ENCODE results near the gene BCAS4. TPM values are rescaled to one million over a fixed set of nuclear protein-coding genes. Genes with fewer than 3 reads are reported as not detected.
"Not testable (repeated sequence)": the region's sequence is repeated elsewhere in the genome, so short reads cannot be mapped to it uniquely, and the experiment has no call there.

BCAS4 gene
- total RNA-seq, 8 experiments from 2014 or later = 2.4 to 20.3 (median 12.0) TPM

DNA sequence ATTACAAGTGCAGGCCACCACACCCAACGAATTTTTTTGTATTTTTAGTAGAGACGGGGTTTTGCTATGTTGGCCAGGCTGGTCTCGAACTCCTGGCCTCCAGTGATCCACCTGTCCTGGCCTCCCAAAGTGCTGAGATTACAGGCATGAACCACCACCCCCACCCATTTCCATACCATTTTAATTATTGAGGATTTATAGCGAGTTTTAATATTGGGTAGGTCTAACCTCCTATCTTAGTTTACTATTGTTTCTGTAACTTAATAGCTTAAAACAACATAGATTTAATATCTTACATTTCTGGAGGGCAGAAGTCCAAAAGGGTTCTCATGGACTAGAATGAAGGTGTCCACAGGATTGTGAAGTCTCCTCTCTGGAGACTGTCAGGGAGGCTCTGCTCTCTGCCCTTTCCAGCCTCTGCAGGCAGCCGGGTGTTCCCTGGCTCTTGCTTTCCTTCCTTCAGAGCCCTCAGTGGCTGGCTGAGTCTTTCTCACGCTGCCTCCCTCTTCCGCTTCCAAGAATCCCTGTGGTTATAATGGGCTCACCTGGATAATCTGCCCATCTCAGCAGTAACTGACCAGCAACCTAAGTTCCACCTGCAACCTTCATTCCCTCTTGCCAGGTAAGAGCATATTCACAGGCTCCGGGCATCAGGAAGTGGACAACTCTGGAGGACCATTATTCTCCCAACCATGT lies 18.6 kb upstream of the BCAS4 start:
- H3K4me3 ChIP-seq = no peak overlapping the region
- peaks cover 2% of the 10 kb centered on the region in 2 donors for H3K4me1 ChIP-seq (replicated peaks in 1 of 2)
- ATAC-seq (replicated peaks in 6 of 8) = no peak
- in situ Hi-C loops (cut with MboI; ENCODE audit: low pct_unique_long_range_greater_than_20kb in 2 of 9, low sequenced_read_pairs in 9 of 9, unreplicated experiment in 9 of 9) = loop anchor here in 1 of 9 experiments (25.0 kb wide), 1 partner anchor 589 kb away; the partner anchor contains the start of gene CEBPB
- no peak overlapping the region for H3K27ac ChIP-seq
- WGBS, 10 experiments = 0 to 96% (median 76%) methylated on average over 2 to 7 of the region's 8 CpGs; no CpG with 5 or more reads in 1 of the 10 experiments

DNA sequence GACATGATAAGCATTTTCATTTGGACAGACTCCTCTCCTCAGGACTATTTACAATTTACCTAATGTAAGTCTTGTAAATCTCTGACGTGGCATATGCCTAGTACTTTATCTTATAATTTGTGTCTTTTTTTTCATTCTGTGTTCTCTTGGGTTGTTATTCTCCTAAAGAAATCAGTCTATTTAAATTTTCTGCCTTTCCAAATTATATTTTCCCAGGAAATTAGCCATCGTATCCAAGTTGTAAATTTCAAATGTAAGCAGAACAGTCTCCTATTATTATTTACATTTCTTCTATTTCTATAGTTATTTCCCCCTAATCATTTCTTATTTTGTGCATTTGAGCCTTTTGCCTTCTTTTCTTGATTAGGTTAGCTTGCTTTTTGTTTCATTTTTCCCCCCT lies 17.5 kb upstream of the BCAS4 start:
- 0 to 100% (median 83%) methylated on average over 1 to 2 of the region's 2 CpGs for WGBS, 10 experiments
- Histone ChIP-seq H3K4me3 (no peak overlapping the region), H3K4me1 (replicated peaks in 1 of 2) (no peaks in the 10 kb centered on the region), H3K27ac (no peak overlapping the region)
- in situ Hi-C loops (cut with MboI; ENCODE audit: low pct_unique_long_range_greater_than_20kb in 2 of 9, low sequenced_read_pairs in 9 of 9, unreplicated experiment in 9 of 9) = loop anchor here in 1 of 9 experiments (25.0 kb wide), 1 partner anchor 590 kb away; the partner anchor contains the start of gene CEBPB
- no peak for ATAC-seq (replicated peaks in 6 of 8)

DNA sequence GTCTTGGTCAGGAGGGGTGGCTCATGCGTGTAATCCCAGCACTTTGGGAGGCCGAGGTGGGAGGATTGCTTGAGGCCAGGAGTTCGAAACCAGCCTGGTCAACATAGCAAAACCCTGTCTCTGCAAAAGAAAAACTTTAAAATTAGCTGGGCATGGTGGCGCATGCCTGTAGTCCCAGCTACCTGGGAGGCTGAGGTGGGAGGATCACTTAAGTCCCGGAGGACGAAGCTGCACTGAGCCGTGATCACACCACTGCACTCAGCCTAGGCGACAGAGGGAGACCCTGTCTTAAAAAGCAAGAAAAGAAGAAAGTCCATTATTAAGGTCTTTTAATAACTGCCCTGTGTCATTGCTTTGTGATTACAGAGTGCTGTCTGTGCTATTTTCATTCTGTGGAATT lies 15.9 kb upstream of the BCAS4 start:
- 69 to 95% (median 92%) methylated on average over 2 to 8 of the region's 8 CpGs; no CpG with 5 or more reads in 1 of the 10 experiments for WGBS, 10 experiments
- not testable (repeated sequence) for H3K27ac ChIP-seq; H3K4me3 ChIP-seq; H3K4me1 ChIP-seq (replicated peaks in 1 of 2); ATAC-seq (replicated peaks in 6 of 8)
- in situ Hi-C loops (cut with MboI; ENCODE audit: low pct_unique_long_range_greater_than_20kb in 2 of 9, low sequenced_read_pairs in 9 of 9, unreplicated experiment in 9 of 9) = loop anchor here in 1 of 9 experiments (25.0 kb wide), 1 partner anchor 592 kb away; the partner anchor contains the start of gene CEBPB

DNA sequence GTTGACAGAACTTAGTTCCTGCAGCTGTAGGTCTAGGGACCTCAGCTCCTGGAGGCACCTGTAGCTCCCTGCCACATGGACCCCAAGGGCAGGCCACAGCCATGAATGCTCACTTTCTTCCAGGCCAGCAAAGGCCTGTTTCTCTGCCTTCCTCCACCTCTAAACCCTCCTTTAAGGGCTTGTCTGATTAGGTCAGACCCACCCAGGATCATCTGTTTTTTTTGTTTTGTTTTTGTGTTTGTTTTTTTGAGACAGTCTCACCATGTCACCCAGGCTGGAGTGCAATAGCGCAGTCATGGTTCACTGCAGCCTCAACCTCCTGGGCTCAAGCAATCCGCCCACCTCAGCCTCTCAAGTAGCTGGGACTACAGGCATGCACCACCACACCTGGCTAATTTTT lies 11.5 kb upstream of the BCAS4 start:
- in situ Hi-C loops (cut with MboI; ENCODE audit: low pct_unique_long_range_greater_than_20kb in 2 of 9, low sequenced_read_pairs in 9 of 9, unreplicated experiment in 9 of 9) = loop anchor here in 1 of 9 experiments (25.0 kb wide), 1 partner anchor 596 kb away; the partner anchor contains the start of gene CEBPB

DNA sequence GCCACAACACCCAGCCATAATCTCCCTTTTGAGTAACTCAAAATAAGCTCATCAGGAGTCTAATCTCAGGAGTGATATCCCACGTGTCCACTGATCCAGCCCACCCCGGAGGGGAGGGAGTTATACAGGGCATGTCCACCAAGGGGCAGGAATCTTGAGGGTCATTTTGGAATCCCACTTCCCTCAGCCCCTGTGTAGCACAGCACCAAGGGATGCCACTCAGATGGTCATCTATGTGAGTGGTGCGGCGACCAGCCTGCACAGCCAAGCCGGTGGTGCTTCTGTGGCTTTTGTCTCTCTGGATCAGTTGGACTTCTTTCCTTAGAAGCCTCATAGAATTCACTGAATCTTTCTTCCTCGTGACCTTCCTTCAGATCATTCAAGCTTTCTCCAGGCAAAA lies 11.0 kb upstream of the BCAS4 start:
- in situ Hi-C loops (cut with MboI; ENCODE audit: low pct_unique_long_range_greater_than_20kb in 2 of 9, low sequenced_read_pairs in 9 of 9, unreplicated experiment in 9 of 9) = loop anchor here in 1 of 9 experiments (25.0 kb wide), 1 partner anchor 597 kb away; the partner anchor contains the start of gene CEBPB
- peaks cover 7 to 11% of the 10 kb centered on the region in 2 donors for H3K4me1 ChIP-seq (replicated peaks in 1 of 2)
- WGBS, 10 experiments = 22 to 96% (median 70%) methylated on average over 1 to 5 of the region's 6 CpGs; no CpG with 5 or more reads in 2 of the 10 experiments
- H3K27ac ChIP-seq = no peak overlapping the region
- ATAC-seq (replicated peaks in 6 of 8) = no peak
- no peak overlapping the region for H3K4me3 ChIP-seq

More for the DNA sequence above, 11.5 kb upstream of the BCAS4 start:
- peaks cover 6 to 7% of the 10 kb centered on the region in 2 donors for H3K4me1 ChIP-seq (replicated peaks in 1 of 2)
- no peak overlapping the region for H3K27ac ChIP-seq
- no peak overlapping the region for H3K4me3 ChIP-seq
- ATAC-seq (replicated peaks in 6 of 8) = no peak
- WGBS, 10 experiments = 79 to 100% (median 83%) methylated on average over 1 to 2 of the region's 2 CpGs; no CpG with 5 or more reads in 3 of the 10 experiments

DNA sequence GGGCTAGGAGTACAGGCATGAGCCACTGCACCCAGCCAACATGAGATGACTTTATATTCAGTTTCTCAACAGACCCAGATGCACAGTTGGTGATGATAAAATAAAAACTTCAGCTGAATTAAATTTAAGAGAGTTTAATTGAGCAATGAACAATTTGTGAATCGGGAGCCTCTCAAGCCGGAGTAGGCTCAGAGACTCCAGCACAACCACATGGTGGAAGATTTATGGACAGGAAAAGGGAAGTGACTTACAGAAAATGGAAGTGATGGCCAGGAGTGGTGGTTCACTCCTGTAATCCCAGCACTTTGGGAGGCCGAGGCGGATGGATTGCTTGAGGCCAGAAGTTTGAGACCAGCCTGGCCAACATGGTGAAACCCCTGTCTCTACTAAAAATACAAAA lies 10.4 kb upstream of the BCAS4 start:
- H3K4me1 ChIP-seq (replicated peaks in 1 of 2) = peaks cover 7 to 12% of the 10 kb centered on the region in 2 donors
- in situ Hi-C loops (cut with MboI; ENCODE audit: low pct_unique_long_range_greater_than_20kb in 2 of 9, low sequenced_read_pairs in 9 of 9, unreplicated experiment in 9 of 9) = loop anchor here in 1 of 9 experiments (25.0 kb wide), 1 partner anchor 597 kb away; the partner anchor contains the start of gene CEBPB
- no peak overlapping the region for H3K27ac ChIP-seq
- 57 to 100% (median 90%) methylated on average over 2 to 4 of the region's 4 CpGs; no CpG with 5 or more reads in 5 of the 10 experiments for WGBS, 10 experiments
- ATAC-seq (replicated peaks in 6 of 8) = no peak
- H3K4me3 ChIP-seq = no peak overlapping the region

DNA sequence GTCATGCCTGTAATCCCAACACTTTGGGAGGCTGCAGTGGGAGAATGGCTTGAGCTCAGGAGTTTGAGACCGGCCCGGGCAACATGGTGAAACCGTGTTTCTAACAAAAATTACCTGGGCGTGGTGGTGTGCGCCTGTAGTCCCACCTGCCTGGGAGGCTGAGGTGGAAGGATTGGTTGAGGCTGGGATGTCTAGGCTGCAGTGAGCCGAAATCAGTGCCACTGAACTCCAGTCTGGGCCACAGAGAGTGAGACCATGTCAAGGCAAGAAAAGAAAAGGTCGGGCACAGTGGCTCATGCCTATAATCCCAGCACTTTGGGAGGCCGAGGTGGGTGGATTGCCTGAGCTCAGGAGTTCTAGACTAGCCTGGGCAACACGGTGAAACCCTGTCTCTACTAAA lies 8.2 kb upstream of the BCAS4 start:
- no peak overlapping the region for H3K4me3 ChIP-seq
- H3K27ac ChIP-seq = no peak overlapping the region
- no peak for ATAC-seq (replicated peaks in 6 of 8)
- H3K4me1 ChIP-seq (replicated peaks in 1 of 2) = peaks cover 21 to 29% of the 10 kb centered on the region in 2 donors
- 50 to 100% (median 92%) methylated on average over 1 to 8 of the region's 9 CpGs; no CpG with 5 or more reads in 3 of the 10 experiments for WGBS, 10 experiments
- in situ Hi-C loops (cut with MboI; ENCODE audit: low pct_unique_long_range_greater_than_20kb in 2 of 9, low sequenced_read_pairs in 9 of 9, unreplicated experiment in 9 of 9) = loop anchor here in 1 of 9 experiments (25.0 kb wide), 1 partner anchor 599 kb away; the partner anchor contains the start of gene CEBPB

DNA sequence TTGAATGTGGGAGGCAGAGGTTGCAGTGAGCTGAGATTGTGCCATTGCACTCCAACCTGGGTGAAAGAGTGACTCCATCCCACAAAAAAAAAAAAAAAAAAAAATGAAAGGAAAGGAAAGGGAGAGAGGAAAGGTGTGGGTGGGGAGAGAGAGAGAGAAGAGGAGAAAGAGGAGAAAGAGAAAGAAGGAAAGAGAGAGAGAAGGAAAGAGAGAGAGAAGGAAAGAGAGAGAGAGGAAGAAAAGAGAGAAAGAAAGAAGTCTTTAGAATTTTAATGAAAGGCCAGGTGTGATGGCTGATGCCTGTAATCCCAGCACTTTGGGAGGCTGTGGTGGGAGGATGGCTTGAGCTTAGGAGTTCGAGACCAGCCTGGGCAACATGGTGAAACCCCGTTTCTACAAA lies 7.7 kb upstream of the BCAS4 start:
- no peak for ATAC-seq (replicated peaks in 6 of 8)
- no peak overlapping the region for H3K27ac ChIP-seq
- in situ Hi-C loops (cut with MboI; ENCODE audit: low pct_unique_long_range_greater_than_20kb in 2 of 9, low sequenced_read_pairs in 9 of 9, unreplicated experiment in 9 of 9) = loop anchor here in 1 of 9 experiments (25.0 kb wide), 1 partner anchor 600 kb away; the partner anchor contains the start of gene CEBPB
- no peak overlapping the region for H3K4me3 ChIP-seq
- H3K4me1 ChIP-seq (replicated peaks in 1 of 2) = peaks cover 21 to 30% of the 10 kb centered on the region in 2 donors
- 65 to 100% (median 90%) methylated on average over 1 to 2 of the region's 2 CpGs; no CpG with 5 or more reads in 2 of the 10 experiments for WGBS, 10 experiments

DNA sequence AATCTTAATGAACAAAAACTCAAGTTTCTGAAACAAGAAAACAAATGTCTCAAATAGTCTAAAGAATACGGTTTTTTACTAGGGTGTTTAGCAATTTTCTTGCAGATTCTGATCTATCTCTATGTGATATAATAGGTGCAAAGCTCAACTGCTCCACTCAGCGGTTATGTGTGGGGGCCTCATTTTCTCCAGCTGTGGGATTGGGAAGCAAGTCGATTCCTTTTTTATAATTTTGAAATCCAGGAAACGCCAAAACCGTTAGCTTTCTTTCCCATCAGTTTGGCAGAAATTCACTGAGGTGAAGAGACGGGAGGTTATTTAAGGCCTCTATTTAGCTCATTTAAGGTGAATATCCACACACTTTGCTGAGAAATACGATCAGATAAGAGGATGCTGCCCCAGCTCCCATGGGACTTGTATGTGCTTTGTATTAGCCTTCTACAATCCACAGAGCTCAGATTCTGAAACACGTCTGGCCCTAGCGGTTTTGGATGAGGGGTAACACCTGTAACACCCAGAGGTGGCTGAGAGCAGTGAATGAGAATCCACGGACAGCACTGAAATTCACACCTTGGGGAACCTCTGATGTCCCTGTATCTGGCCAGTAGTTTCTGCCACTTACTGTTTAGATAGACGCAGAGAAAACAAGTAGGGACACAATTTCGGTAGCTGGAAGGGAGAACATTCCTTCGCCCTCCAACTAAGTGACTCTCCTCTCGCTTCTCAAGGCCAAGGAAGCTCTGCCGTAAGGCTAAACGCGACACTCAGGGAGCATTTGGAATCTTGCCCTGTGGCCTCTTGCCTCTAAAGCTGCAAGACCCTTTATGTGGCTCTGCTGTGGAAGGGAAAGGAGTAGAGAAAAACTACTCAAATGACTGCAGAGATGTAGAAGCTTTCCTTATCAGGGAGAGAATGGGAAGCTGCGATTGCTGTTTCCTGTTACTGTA lies 6.5 kb upstream of the BCAS4 start:
- no peak overlapping the region for H3K4me3 ChIP-seq
- ATAC-seq (replicated peaks in 6 of 8) = peak in 4 of 8 experiments; percentile 9 to 53 (median 34)
- in situ Hi-C loops (cut with MboI; ENCODE audit: low pct_unique_long_range_greater_than_20kb in 2 of 9, low sequenced_read_pairs in 9 of 9, unreplicated experiment in 9 of 9) = loop anchor here in 1 of 9 experiments (25.0 kb wide), 1 partner anchor 601 kb away; the partner anchor contains the start of gene CEBPB
- 11 to 100% (median 59%) methylated on average over 3 to 15 of the region's 18 CpGs for WGBS, 10 experiments
- peaks cover 26 to 36% of the 10 kb centered on the region in 2 donors for H3K4me1 ChIP-seq (replicated peaks in 1 of 2)
- H3K27ac ChIP-seq = peak overlapping the region in 1 of 2 donors; percentile 30

DNA sequence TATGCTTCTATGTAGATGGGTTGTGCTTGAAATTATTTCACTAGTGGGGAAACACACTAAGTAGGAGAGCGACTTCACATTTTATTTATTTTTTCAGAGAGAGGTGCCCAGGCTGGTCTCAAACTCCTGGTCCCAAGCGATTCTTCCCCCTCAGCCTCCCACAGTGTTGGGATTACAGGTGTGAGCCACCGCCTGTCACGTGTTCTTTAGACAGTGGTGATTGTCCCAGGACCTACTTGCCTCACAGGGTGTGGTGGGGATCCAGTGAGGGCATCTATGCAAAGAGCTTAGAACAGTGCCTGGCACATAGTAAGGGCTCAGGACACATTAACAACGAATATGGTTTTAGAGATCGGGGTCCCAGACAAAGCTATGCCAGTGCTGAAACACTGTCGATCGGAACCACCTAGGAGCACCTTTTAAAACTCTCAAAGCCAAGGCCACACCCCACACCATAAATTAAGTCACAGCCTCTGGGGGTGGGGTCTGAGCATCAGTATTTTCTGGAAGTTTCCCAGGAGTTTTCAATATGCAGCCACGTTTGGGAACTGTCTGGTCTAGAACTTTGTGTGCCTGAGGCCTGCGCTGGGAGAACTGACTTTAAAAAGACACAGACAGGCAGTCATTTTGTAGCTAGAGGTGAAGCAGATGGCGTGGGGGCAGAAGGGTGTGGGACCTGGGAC lies 4.8 kb upstream of the BCAS4 start:
- in situ Hi-C loops (cut with MboI; ENCODE audit: low pct_unique_long_range_greater_than_20kb in 2 of 9, low sequenced_read_pairs in 9 of 9, unreplicated experiment in 9 of 9) = loop anchor here in 1 of 9 experiments (25.0 kb wide), 1 partner anchor 603 kb away; the partner anchor contains the start of gene CEBPB
- peaks cover 26 to 37% of the 10 kb centered on the region in 2 donors for H3K4me1 ChIP-seq (replicated peaks in 1 of 2)
- 60 to 100% (median 88%) methylated on average over 1 to 6 of the region's 11 CpGs; no CpG with 5 or more reads in 3 of the 10 experiments for WGBS, 10 experiments
- H3K27ac ChIP-seq = peak overlapping the region; percentile 80 to 83
- peak in 3 of 8 experiments; percentile 11 to 21 (median 15) for ATAC-seq (replicated peaks in 6 of 8)
- H3K4me3 ChIP-seq = no peak overlapping the region

DNA sequence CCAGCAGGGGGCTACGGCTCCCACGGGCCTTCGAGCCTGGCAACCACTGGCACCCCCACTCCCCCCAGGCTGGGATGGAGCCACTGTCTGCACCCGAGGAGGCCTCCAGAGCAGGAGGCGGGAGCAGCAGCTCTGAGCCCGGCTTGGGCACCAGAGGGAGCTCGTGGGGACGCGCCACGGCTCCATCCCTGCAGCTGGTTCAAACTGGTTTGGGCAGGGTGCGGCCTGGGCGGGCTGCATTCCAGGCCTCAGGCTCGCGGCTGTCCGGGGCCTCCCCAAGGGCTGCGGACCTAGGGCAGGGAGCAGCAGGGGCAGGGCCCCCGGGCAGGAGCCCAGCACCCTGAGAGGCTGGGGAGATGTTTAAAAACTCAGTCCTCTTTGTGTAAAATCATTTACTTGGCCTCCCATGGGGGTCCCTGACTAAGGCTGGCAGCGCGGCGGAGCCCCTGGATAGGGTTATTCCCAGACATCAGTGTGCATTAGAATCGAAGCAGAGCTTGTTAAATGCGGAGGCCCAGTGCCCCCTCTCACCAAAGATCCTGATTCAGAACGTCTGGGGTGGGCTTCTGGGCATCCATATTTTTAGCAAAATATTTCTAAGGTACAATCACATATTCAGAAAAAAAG lies 4.1 kb upstream of the BCAS4 start:
- H3K4me1 ChIP-seq (replicated peaks in 1 of 2) = peaks cover 26 to 37% of the 10 kb centered on the region in 2 donors
- WGBS, 10 experiments = 0 to 65% (median 30%) methylated on average over 2 to 6 of the region's 23 CpGs; no CpG with 5 or more reads in 5 of the 10 experiments
- peak; percentile 76 to 85 (median 82) for ATAC-seq (replicated peaks in 6 of 8)
- peak overlapping the region; percentile 80 to 83 for H3K27ac ChIP-seq
- in situ Hi-C loops (cut with MboI; ENCODE audit: low pct_unique_long_range_greater_than_20kb in 2 of 9, low sequenced_read_pairs in 9 of 9, unreplicated experiment in 9 of 9) = loop anchor here in 1 of 9 experiments (25.0 kb wide), 1 partner anchor 603 kb away; the partner anchor contains the start of gene CEBPB
- no peak overlapping the region for H3K4me3 ChIP-seq
